Activated effector memory CD4-positive, alpha-beta T cell treated with Interleukin-2 at 50 U/mL for 16 hours (primary cell): ENCODE data around the gene PODXL.
"Not testable (repeated sequence)": the region's sequence is repeated elsewhere in the genome, so short reads cannot be mapped to it uniquely, and the experiment has no call there.

Experiments
- DNase-seq: peaks from one replicate; pipeline ENCODE4 v3.0.0-alpha.2; 2020

Gene PODXL

DNA sequence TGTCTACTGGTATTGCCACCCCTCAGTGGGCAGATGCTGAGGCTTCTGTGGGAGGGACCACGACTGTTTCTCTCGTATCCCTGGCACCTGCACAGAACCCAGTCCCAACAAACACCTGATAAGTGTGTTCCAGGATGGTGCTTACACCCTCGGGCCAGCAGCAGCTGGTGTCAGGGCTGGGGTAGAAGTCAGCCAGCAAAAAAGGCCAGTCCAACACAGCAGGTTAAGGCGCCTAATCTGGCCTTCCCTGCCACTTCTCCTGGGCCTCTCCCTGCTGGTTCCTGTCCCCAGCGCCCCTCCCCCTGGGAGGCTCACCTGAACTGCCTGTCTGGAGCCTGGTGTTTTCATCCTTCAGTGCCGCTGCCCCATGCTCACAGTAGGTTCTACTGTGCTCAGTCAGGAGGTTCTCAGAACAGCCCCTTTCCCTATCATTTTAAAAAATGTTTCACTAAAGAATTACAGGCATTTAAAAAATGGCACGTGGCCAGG lies 20.0 kb downstream of the PODXL start:
- DNase-seq, result no peak

DNA sequence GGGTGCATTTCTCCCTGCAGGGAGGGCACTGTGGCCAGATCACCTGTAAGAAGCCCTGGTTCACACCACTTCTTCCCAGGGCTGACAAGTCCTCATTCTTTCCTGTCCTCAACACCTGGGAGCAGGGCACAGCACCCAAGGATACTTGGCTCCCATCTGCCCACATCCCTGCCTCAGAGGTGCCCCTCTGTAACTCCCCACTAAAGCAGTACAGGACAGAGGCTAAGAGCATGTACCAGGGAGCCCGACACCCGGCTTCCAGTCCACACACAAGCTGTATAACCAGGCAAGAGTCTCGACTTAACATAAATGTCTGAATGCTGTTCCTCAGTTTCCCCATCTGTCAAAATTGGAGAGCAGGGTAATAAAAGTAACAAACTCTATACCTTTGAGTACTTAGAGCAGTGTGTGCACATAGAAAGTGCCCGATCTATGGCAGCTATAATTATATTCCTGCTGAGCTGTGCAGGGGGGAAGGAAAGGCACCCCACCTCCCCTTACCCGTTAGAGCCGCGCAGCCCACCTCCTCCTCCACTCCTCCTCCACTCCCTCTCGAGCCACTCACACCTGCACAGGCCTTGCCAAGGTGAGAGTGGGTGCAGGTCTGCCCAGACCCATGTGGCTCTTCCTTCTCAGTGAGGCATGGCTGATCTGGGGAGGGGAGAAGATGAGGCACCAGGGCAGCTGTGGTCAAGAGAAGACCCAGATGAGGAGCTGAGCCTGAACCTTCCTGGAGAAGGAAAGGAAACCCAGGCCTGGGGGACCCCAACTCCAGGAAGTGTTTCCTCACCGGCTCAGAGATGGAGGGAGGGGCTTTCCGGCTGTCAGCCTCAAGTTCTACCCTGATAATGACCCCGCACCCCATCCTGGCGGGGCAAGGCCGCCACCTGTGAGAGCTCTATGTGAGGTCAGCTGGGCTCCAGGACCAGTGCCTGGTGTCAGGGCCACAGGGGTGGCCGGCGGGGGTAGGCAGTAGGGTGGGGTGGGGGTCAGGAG lies 22.6 kb downstream of the PODXL start:
- no peak for DNase-seq

DNA sequence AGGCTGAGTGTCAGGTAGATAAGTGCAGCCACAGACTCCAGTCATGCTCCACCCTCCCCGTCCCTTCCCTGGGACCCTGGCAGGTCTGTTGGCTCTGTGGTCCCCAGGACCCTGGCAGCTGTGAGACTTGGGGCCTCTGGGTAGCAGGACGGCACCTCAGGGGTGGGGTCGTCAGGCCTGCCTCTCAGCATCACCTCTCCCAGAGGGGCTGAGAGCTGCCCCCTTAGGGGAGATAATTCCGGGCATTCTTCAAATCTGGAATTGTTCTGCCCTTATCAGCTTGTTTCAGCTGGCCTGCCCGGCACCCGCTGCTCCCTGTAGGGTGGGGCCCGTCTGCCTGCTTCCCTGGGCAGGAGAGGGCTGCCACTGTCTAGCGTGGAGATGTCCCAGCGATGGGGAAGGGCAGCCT lies 23.3 kb downstream of the PODXL start:
- DNase-seq, result no peak

DNA sequence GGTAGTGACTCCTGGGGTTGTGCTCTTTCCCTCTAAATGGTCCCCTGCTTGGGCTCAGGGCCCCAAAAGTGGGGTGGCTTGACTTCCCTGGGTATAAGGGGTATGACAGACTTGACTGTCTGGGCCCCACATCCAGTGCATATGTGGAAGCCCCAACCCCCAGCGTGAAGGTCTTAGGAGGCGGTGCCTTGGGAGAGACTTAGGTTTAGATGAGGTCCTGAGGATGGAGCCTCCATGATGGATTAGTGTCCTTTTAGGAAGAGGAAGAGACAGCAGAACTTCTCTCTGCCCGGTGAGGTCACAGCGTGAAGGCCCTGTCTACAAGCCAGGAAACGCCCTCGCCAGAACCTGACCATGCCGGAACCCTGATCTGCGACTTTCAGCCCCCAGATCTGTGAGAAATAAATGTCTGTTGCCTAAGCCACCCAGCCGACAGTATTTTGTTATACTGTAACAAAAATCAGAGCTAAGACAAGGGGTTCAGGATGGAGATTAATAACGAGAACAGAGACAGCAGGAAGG lies 23.8 kb downstream of the PODXL start:
- no peak for DNase-seq

DNA sequence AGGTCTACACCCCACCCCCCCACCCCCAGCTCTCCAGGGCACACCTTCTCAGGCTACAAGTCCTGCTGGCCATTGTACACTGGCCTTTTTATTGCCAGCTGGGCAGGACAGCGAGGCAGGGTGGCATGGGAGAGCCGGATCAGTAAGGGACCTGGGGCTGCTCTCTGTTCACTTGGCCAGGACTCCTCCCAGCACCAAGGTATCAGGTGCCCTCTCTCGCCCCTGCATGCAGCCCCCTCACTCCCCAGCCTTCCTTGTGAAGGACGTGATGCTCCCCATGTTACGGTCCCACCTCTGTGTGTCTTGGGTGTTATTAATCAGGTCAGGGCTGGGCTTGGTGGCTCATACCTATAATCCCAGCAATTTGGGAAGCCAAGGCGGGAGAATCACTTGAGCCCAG lies 26.3 kb downstream of the PODXL start:
- DNase-seq, result no peak

DNA sequence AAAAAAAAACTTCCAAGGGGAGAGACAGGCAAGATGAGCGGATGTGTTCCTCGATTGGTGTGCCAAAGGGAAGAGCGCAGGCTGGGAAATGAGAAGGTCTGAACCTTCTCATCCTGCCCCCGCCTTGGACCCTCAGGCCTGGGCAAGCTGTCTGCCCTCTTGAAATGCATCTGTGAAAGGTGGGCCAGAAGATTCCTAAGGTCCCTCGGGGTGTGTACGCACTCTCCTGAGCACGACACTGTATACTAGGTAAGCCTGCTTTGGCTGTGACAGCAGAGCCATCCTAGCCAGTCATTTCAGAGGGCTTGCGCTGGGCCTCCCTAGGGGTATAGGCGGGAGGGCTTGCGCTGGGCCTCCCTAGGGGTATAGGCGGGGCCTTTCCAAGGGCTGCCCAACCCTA lies 26.8 kb downstream of the PODXL start:
- DNase-seq, result no peak

DNA sequence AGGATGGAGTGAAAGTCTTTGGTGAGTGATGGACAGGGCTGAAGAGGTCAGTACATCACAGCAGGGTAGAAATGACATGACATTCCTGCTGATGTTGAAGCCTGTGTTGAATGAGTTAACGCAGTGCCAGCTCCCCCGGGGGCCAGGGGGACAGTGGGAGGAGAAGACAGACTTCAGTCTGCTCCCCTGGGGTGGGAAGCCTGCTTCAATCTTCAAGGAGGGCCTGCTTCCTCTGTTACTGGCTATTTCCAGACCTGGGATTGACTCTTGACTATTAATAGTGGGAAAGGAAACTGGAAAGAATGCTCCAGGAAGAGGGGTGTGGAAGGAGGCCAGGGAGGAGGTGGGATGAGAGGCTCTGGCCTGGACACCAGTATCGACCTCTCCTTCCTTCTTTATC lies 27.2 kb downstream of the PODXL start:
- DNase-seq, result no peak

DNA sequence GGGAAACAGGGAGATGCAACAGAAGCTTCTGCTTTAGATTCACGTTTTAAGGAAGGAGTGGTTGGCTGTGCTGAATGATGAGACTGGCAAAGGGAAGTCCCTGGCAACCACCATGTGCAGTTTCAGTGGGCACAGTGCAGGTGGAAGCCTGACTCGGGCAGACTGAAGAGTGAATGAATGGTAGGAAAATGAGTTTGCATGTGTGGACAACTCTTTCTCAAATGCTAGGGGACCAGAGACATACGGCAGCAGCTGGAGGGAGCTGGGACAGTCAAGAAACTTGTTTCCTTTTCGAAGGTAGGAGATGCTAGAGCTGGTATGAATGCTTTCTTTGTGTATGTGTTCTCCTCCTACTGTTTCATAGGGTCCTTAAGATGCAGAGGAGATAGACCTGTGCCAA lies 29.0 kb downstream of the PODXL start:
- no peak for DNase-seq

DNA sequence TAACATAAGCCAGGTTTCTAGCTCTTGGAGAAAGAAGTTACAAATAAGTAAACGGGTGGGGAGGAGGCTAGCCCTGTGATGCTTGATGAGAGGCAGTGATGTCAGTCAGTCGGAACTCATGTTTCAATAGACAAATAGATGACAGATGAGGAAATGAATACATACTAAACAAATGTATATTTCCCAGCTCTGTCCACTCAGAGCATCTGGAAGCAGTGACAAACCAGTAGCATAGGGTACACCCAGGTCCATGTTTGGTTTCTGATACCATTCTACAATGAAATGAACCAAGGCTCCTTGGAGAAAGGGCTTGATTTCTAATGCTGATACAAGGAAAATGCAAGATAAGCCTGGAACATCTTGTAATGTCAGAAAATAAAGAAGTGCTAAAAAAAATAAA lies 30.6 kb downstream of the PODXL start:
- no peak for DNase-seq

DNA sequence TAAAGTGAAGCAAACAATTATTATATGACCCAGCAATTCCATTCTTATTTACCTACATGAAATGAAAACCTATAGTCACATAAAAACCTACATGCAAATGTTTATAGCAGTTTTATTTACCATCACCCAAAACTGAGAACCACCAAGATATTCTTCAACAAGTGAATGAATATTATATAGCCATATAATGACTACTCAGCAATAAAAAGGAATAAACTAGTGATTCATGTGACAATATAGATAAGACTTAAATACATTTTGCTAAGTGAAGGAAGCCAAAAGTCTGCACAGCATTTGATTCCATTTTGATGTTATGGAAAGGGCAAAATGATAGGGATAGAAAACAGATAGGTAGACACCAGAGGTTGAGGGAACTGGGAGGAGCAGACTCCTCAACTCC lies 31.7 kb downstream of the PODXL start:
- no peak for DNase-seq

DNA sequence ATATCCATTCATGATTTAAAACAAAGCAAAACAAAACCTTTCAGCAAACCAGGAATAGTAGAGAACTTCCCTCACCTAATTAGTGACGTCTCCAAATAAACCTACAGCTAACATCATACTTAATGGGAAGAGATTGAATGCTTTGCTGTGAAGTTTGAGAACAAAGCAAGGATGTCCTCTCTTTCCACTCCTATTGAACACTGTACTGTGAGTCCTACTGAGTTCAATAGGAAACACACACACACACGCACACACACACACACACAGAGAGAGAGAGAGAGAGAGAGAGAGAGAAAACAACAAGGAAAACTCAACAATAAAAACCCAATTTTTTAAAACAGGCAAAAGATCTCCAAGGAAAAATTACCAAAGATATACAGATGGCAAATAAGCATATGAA lies 32.3 kb downstream of the PODXL start:
- DNase-seq, result no peak

DNA sequence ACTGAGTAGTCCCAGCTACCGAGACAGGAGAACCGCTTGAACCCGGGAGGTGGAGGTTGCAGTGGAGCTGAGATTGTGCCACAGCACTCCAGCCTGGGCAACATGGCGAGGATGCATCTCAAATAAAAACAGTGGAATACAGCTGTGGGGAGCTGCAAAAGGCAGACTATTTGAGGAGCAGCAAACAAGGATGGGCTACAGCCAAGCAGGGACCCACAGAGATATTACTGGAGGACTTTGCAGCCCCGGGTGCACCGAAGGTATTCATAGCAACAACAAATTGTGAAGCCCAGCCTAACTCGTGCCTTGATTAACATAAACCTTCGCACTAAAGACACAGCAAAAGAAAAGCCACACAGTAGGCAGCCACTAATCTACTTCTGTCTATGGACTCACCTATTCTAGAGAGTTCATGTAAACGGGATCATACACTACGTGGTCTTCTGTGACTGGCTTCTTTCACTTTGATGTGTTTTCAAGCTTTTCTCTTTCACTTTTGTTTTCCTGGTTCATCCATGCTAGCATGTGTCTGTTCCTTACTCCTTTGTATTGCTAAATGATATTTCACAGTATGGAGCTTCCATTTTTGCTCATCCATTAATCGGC lies 34.0 kb downstream of the PODXL start:
- DNase-seq, result no peak

DNA sequence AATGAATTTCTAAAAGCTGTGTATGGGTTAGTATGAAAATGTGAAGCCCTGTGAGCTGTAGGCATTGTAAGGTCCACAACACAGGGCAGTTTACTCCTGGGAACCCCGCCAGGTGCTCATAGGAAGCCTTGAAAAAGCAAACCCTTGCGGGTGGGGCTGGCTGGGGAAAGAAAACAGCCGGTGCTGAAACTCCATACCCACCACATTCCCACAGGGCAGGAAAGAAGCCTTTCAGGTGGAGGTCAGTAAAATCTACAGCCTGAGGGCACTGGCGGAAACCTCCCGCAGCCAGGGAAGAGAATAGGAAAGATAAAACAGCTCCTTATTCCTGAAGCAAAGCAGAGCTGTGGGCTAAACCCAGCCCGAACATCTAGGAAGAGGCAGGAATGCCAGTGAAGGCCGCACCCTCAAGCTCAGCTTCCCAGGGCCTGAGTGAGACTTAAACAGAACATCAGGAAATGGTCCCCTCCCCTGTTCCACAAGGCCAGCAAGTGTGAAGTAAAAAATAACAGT lies 34.7 kb downstream of the PODXL start:
- no peak for DNase-seq

DNA sequence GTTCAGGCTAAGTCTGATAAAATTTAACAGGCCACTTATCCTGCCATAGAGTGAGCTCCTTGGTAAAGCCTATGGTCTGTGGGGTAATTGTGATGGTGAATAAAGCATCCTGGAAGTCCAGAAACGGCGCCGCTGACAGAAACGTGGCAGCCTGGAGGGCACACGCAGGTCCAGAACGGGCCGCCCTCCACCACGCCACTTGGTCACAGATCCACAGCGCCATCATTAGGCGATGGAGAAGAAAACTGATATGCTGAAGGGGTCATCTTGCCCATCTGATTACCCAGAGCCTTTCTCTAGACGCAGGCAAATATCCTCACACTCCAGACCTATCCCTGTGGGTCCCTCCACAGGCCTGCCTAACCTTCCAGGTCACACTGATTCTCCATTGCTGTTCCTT lies 37.8 kb downstream of the PODXL start:
- no peak for DNase-seq

DNA sequence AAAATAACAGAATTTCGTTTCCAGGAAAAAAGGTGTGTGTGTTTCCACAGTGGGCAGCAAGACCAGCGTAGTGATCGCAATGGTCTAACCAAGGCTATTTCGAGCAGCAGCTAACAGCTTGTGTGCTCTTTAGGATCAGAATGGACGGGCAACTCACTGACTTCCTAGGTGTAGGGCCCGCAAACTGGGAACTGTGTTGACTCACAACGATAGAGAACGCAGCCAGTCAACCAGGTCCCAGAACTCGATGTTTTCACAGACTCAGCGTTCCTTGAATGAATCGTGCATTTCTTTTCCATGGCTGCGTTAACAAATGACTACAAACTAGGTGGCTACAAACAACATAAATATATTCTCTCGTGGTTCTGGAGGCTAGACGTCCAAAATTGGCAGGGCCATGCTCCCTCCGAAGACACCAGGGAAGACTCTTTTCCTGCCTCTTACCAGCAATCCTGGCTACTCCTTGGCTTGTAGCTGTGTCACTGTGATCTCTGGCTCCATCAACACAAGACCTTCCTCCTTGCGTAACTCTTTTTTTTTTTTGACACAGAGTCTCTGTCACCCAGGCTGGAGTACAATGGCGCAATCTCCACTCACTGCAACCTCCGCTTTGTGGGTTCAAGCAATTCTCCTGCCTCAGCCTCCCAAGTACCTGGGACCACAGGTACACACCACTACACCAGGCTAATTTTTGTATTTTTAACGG lies 39.1 kb downstream of the PODXL start:
- DNase-seq, result no peak

DNA sequence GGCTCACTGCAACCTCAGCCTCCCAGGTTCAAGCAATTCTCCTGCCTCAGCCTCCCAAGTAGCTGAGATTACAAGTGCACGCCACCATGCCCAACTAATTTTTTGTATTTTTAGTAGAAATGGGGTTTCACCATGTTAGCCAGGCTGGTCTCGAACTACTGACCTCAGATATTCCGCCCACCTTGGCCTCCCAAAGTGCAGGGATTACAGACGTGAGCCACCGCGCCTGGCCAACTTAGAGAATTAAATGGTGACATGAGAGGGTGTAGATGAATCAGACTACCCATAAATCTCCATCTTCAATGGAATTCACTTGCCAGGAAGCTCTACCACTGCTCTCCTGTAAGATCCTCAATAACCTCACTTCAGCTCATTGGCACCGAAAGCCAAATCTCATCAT lies 41.0 kb downstream of the PODXL start:
- DNase-seq, result not testable (repeated sequence)

DNA sequence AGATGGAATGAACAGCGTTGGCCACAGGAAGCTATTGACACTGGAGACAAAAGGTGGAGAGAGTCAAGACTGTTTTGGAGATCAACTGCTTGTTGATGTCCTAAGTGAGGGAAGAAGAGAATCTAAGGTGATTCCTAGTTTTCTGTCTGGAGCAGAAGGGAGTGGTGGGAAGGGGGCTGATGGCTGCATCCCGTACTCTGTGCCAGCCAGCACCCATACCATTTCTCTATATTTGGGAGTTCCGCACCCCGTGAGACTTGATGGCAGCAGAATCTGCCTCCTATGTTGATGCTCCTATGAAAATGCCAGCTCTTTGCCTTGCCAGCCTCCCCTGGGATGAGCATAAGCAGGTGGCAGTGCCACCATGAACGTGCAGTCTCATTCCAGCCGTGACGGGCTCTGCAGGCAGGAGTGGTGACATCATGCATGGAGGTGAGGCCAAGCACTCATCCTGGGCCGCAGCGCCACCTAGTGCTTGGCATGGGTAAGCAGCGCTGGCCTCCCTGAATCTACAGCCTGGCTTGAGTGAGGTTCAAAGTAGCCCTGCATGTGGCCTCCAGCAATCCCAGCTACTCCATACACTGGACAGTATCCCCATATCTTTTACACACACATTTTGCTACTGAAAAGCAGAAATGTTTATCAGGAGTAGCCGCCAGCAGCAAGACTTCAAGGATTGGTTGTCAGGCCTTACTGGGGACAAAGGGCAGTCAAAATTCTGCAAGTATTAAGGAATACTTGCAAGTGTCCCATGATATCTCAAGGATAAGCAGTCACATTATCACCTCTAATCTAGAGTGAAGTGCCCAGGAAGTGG lies 43.0 kb downstream of the PODXL start:
- DNase-seq, result peak; percentile 62

DNA sequence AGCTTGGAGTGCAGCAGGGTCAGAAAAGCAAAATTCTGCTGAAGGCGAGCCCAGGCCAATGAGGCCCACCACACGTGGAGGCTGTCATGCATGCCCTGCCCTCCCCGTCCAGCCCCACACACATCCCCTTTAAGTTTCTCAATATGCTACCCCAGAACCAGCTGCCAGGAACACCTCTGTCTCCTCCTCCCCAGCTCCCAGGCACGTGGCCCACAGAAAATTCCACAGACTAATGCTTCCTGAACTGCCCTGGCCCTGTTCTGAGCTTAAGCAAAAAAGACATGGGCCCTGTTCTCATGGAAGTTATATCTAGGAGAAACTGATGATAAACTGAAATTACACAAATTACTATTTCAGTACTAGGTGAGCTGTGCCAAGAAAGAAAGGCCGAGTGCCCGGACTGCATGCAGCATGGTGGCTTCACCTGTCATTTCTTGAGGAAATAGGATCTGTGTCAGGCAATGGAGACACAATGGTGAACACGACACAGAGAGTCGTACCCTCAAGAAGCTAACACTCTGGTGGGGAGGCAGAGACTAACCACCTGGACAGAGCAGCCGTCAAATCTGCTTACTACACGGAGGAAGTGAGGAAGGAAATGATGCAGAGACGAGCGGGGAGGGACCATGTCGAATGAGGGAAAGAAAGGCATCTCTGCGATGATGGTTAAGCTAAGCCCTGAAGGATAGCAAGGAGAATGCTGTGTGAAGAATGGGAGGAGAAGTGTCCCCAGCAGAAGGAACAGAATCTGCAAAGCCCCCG lies 44.5 kb downstream of the PODXL start:
- no peak for DNase-seq

DNA sequence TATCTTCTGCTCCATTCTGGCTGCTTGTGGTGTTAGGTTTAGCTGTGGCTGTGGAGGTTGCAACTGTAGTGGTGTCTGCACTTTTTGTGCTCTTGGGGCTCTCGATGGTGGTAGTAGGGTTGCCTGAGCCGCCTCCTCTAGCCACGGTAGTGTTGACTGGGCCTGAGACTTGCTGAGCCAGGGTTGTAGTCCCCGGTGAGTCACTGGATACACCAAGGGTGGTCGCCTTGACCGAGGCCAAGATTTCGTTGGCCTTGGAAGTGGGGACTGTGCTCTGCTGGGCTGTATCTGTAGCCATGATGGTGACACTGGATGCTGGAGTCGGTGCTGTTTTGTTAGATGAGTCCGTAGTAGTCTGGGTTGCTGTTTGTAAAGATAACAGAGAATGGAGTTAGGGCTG lies 45.4 kb downstream of the PODXL start:
- no peak for DNase-seq

DNA sequence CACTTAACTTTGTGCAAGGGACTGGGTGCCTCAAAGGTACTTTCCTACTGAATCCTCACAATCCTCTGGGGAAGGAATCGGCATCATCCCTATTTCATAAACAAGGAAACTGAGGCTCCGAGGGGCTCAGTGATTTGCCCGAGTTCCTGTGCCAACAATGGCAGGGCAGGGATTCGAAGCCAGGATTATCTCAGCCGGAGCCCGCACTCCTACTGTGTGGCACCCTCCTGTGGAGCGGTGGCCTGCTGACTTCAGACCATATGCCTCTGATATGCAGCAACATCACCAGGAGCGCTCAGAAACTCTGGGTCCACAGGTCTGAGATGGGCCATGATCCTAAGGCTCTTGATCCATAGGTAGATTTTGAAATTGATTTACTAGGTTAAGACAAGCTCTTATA lies 46.6 kb downstream of the PODXL start:
- DNase-seq, result no peak

DNA sequence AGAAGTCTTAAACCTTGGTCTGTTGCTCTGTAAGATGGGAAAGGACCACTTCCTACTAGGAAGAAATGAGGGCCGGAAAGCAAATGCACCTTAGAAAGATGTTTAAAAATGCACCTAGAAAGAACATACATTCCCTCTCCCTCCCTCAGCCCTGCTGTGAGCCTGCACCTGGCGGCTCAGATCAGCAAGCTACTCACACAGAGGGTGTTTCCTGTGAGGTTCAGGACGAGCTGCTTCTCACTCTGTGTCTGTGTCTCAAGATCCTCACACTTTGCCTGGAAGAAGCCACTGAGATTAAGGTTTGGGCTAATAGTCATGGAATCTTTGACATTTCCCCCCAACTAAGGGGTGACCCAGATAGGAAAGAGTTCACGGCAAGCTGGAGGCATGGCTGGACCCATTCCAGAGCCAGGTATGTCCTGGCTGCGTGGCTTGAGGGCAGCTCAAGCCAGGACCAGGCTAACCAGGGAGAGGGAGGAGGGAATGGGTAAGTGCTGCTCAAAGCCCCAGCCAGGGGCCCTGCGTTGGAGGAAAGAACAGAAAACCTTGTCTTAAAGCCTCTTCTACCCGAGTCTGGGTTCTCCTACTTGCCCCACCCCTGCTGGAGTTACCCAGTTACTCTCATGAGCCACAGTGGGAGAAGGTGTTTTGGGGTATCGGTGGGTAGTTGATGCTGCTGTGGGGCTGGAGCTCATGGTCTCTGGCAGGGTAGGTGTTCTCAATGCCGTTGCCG lies 47.5 kb downstream of the PODXL start:
- DNase-seq, result no peak
